GM12892 (cell line): Measurements from ENCODE around the gene PPY.
"Not testable (repeated sequence)": the region's sequence is repeated elsewhere in the genome, so short reads cannot be mapped to it uniquely, and the experiment has no call there.

Source experiments
- DNase-seq: peaks from one replicate; pipeline ENCODE4 v3.0.0; 2011; ENCODE audit not compliant: insufficient read length
- FAIRE-seq: peaks from 2 replicates; lab custom pipeline; 2011; peaks lifted over from hg19 to GRCh38; lab: Jason Lieb, UNC
- POLR2A ChIP-seq: IDR thresholded peaks from 2 replicates; pipeline ENCODE4 v1.6.1; 2011; ENCODE audit warnings: low read depth, low read length, control low read depth
- POLR2AphosphoS5 ChIP-seq: IDR thresholded peaks from 2 replicates; pipeline ENCODE4 v1.6.1; 2011; ENCODE audit warnings: low read depth, low read length, control low read depth
- TAF1 ChIP-seq: IDR thresholded peaks from 2 replicates; pipeline ENCODE4 v1.6.1; 2011; ENCODE audit warnings: low read depth, mild to moderate bottlenecking, control low read depth, low read length, borderline replicate concordance

PPY gene

DNA sequence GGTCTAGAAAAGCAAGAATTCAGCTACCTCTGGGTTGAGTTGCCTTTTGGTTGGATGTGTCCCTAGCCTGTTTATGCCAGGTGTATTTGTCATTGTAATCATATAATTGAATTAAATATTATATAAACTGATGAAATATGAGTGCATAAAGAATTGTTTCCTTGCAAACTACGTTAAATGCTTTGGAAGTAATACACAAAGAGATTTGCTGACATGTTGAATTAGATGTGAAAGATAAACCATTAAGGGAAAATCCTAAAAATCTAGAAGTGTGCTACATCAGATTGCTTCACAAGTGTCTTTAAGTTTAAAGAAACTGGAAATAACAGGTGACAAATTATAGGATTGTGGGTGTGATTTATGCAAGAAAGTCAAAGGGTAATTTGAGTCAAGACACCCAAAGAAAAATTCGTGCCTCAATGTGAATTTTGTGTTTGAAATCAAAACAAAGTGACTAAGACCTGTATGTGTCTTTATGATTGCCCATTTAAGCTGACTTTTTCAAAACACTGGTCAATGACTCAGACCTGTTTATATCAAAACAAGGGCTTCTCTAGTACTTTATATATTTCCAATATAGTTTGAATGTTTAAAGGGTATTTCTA lies 16.6 kb upstream of the PPY start:
- FAIRE-seq (no peak), DNase-seq (no peak)
- no peak for TF ChIP-seq POLR2AphosphoS5
- TF ChIP-seq TAF1: no peak
- no peak for TF ChIP-seq POLR2A

DNA sequence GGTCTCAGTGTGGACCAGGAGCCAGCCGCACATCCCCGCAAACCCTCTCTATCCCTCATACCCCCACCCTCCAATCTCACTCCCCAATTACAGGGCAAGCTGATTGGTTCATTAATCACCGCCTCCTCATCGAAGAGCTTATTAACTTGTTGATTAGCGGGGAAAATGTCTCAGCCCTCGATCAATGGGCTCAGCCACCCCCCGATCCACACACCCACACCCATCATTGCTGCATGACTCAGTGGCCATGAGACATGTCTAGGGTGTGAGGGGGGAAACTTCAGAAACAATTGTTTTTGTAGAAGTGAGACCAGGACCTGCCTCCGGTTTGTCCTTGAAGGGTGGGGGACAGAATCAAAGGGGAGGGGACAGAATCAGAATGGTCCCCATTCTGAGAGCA lies 13.9 kb upstream of the PPY start:
- FAIRE-seq (no peak), DNase-seq (no peak)
- no peak for TF ChIP-seq TAF1
- TF ChIP-seq POLR2AphosphoS5: no peak
- TF ChIP-seq POLR2A: no peak

DNA sequence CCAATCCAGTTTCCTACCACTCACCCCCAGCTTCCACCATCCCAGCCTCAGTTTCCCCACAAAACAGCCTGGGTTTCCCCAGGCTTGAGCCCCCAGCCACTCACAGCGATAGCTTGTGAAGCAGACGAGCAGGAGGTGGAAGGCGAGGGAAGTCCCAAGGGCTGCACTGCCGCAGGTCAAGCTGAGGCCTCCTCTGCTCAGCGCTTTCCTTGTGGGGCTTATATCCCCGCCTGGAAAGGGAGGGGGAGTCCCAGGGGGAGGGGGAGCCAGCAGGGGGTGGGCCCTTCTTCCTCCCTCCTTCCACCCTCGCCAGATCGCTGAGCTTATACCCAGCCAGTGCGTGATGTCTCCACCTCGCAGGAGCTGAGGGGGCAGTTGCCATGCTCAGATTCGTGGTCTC lies 11.5 kb upstream of the PPY start, which contains the start of gene PYY:
PYY (minus strand) TSS at position 195 of the 400 bp plus-strand sequence. CDS start 457 bp downstream, outside the sequence.
- no peak for FAIRE-seq
- TF ChIP-seq POLR2AphosphoS5 (no peak), TAF1 (no peak), POLR2A (no peak)

DNA sequence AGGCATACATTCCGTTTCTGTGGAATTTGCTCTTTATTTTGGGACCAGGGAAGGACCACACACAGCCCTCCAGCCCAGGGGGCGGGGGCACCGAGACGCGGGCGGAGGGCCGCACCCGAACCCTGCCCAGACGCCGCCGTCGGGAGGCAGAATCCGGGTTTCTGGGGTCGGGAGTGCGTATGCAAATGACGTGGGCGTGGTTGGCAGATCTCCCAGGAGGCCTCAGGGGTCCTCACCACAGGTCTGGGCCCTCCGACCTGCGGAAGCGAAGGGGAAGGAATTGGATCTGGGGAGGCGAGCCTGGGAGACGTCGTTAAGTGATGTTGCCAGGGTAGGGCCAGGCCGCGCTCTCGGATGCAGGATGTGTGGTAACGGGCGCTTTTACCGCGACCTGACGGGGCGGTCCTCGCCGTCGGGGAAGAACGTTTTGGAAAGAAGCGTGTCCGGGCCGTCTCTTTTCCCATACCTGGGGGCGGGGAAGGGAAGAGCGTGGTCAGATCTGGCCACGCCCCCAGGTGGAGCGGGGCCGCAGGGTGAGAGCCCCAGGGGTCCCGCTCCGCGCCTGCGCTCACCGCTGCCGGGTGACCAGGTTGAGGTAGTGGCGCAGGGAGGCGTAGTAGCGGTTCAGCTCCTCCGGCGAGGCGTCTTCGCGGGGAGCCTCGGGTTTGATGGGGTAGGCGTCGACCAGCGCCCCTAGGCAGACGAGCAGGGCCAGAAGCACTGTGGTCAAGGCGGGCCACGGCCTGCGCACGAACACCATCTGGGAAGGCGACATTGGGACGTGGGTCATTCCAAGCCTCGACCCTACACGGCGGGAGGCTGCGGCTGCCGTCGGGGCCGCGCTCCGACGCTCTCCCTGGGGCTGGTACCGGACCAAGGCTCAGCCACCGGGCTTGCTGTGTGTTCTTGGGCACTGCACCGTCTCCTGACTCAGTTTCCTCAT lies 10.7 kb upstream of the PPY start:
- TF ChIP-seq POLR2A: no peak
- no peak for FAIRE-seq
- DNase-seq: no peak

More for the DNA sequence above, 11.5 kb upstream of the PPY start, which contains the start of gene PYY:
- DNase-seq: no peak

DNA sequence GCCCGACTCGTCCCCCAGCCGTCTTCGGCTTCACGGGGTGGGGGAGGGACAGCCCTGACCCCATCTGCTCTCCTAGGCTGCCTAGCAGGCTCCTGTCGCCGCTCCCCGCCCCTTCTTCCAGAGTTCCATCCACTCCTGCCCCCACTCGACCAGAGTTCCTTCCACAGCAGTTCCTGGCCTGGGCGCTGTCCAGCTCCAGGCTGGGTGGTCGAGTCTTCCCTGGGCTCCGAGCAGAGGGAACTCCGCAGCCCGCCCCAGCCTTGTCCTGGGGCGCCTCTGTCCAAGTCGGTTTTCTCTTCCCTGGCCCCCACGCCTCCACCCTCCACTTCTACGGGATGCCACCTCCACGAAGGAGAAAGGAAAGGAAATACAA lies 10.1 kb upstream of the PPY start:
- DNase-seq (no peak), FAIRE-seq (no peak)
- TF ChIP-seq POLR2A: no peak
- no peak for TF ChIP-seq POLR2AphosphoS5
- TF ChIP-seq TAF1: no peak

DNA sequence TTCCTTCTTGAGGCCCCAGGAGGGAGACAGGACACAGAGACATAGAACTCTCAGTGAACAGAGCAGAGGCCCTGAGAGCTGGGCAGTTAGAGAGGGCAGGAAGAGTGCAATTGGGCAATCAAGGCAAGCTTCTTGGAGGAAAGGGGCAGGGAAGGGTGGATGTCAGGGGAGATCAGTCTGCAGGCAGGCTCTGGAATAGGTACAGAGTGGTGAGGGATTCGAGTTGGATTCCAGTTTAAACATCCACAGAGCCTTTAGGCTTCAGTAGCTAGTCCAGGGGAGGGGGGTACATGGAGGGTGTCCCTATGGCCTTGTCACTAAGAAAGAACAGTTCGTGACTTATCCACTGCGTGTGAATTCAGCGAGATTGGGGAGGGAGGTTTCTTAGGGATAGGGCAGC lies 9.5 kb upstream of the PPY start:
- DNase-seq (no peak), FAIRE-seq (no peak)
- TF ChIP-seq POLR2A (no peak), POLR2AphosphoS5 (no peak), TAF1 (no peak)

DNA sequence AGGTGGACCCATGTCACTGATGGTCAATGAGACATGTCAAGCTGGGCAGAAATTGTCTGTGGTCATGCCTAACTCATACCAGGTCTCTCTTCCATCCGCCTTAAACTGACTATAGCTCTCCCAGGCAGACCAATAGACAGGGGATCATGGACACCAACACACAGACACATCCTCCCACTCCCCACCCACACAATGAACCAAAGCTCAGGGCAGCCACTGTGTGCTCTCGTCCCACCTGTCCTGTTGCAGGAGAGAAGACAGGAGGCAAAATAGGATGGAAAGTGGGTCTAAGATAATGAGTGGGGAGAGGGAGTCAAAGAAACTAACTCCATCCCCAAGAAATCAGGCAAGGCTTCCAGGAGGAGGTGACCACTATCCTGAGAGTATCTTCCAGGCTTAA lies 8.3 kb upstream of the PPY start:
- no peak for TF ChIP-seq TAF1
- TF ChIP-seq POLR2AphosphoS5: no peak
- no peak for TF ChIP-seq POLR2A
- DNase-seq (no peak), FAIRE-seq (peak; percentile 24)

DNA sequence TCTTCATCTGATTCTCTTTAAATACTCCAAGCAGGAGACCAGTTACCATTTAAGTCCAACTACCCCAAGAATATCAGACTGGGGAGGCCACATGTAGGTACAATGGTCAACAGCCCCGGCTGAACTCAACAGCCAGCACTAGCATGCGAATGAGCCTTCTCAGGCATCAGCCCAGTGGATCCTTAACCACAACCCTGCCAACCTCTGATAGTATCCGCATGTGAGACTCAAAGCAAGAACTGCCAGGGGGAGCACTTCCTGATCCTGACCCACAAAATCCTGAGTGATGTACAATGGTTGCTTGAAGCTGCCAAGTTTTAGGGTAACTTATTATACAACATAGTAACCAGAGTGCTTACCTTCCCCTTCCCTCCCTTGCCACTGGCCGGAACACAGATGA lies 7.5 kb upstream of the PPY start:
- no peak for FAIRE-seq
- TF ChIP-seq POLR2A (no peak), TAF1 (no peak), POLR2AphosphoS5 (no peak)

DNA sequence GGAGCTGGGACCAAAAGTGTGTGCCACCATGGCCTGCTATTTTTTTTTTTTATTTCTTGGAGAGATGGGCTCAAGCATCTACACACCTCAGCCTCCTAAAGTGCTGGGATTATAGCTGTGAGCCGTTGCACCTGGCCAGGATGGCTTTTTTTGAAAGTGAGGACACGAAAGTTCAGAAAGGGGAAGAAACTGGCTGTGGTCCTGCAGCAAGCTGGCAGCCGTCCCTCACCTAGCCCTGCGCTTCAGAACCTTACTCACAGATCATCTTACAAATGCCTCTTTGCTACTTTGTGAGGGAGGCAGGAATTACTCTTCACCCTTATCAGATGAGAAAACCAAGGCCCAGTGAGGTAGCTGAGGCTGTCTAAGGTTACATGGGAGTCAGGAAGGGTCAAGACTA lies 4.5 kb upstream of the PPY start:
- no peak for FAIRE-seq
- DNase-seq: no peak
- TF ChIP-seq TAF1: no peak
- no peak for TF ChIP-seq POLR2AphosphoS5
- no peak for TF ChIP-seq POLR2A

More for the DNA sequence above, 7.5 kb upstream of the PPY start:
- DNase-seq: no peak

DNA sequence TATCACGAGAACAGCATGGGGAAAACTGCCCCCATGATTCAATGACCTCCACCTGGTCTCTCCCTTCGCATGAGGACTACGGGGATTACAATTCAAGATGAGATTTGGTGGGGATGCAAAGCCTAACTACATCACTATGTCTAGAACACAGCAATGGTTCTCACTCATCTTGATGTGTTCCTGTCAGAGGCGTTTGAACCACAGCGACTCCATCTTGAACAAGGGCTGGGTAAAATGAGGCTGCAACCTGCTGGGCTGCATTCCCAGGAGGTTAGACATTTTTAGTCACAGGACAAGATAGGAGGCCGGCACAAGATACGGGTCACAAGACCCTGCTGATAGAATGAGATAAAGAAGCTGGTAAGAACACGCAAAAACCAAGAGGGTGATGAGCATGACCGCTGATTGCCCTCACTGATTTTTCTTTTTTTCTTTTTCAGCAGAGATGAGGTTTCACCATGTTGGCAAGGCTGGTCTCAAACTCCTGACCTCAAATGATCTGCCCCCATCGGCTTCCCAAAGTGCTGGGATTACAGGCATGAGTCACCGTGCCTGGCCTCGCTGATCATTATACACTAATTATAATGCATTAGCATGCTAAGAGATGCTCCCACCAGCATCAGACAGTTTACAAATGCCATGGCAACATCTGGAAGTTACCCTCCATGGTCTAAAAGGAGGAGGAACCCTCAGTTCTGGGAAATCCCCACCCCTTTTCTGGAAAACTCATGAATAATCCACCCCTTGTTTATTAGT lies 3.0 kb upstream of the PPY start:
- FAIRE-seq (no peak), DNase-seq (no peak)
- TF ChIP-seq POLR2AphosphoS5: no peak
- no peak for TF ChIP-seq POLR2A
- TF ChIP-seq TAF1: no peak

DNA sequence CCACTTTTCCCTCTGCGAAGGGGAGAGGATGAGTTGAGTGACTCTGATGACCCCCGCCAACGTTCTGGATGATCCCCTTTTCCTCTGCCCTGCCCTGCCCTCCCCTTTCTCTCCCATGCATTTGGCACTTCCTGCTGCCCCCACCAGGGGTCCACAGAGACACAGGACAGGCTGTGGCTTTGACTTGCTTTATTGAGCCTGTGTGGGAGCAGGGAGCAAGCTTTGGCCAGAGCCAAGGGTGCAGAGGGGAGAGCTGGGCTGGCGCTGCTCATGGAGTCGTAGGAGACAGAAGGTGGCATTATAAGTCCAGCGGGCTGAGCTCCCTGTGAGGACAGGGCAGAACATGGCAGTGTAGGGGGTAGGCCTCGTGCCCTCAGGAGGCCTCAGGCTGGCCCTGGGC lies 1.6 kb downstream of the PPY start:
- DNase-seq (no peak), FAIRE-seq (no peak)
- TF ChIP-seq POLR2AphosphoS5: no peak

DNA sequence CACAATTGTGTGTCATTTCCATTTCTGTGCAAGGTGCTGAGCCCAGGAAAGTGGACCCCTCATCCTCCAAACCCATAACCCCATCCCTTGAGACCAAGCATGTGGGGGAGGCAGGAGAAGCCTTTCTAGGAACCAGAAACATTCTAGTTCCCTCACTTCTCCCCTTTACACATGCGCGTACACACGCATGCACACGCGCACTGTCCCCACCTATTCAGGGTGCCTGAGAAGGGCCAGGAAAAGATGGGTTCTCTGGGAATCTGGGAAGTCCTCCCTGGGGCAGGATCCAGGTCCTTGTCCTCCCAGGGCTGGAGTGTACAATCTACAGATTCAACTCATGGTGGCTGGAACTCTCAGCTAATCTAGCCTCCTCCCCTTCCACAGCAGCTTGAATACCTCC lies 2.4 kb downstream of the PPY start:
- no peak for TF ChIP-seq POLR2A
- no peak for TF ChIP-seq TAF1
- no peak for FAIRE-seq
- DNase-seq: no peak

DNA sequence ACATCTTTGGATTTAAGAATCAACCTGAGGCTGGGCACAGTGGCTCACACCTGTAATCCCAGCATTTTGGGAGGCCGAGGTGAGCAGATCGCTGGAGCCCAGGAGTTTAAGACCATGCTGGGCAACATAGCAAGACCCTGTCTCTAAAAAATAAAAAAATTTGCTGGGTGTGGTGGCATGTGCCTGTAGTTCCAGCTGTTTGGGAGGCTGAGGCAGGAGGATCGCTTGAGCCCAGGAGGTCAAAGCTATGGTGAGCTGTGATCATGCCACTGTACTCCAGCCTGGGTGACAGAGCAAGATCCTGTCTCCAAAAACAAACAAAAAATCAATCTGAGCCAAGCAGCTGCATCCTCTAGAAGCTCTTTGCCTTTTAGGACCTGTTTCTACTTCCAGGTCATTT lies 2.8 kb downstream of the PPY start:
- not testable (repeated sequence) for FAIRE-seq, DNase-seq
